ENCODE results near the gene LHPP.

LHPP gene

DNA sequence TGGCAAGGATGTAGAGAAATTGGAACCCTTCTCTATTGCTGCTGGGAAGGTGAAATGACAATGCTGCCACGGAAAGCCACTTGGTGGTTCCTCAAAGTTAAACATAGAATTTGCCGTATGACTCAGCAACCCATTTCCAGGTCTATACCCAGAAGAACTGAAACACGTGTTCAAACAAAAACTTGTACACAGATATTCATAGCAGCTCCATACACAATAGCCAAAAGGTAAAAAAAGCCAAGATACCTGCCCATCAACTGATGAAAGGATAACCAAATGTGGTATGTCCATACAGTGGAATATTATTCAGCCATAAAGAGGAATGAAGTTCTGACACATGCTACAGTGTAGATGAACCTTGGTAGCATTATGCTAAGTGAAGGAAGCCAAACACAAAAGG, 39.1 kb downstream of the LHPP start:
- DNase-seq: no peak

DNA sequence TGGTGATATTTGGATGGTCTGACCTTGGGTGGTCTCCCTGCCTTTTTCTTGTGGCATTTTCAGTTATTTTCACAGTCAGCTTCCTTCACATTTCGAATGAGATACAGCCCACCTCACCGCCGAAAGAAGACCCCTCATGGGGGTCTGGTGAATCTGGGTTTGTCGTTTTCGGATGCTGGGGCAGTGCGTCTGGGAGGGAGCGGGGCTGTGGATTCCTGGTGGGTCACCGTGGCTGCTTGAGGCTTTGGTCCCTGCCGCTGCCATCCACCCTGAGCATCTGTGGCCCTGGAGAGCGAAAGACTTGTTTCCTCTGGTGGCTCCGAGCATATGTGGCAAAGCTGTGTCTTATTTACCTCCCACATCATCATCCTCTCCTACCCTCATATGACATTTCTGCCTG, 43.1 kb downstream of the LHPP start:
- no peak for DNase-seq

DNA sequence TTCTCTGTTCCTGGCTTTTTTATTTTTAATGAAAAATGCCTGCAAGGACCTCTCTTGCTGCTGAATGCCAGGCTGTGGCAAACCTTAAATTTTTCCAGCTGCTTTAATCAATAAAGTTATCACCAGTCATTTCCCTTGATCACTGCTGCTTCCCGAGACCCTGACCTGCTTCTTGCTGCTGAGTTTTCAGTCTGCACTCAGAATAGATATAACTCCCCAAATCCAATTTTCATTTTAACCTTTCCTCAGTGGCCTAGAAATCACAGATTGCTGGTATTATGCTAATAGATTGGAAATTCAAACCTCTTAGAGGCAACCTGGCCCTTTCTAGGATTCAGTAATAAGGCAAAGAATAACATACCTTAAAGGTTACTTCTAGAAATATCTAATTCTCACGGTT, 43.7 kb downstream of the LHPP start:
- no peak for DNase-seq

DNA sequence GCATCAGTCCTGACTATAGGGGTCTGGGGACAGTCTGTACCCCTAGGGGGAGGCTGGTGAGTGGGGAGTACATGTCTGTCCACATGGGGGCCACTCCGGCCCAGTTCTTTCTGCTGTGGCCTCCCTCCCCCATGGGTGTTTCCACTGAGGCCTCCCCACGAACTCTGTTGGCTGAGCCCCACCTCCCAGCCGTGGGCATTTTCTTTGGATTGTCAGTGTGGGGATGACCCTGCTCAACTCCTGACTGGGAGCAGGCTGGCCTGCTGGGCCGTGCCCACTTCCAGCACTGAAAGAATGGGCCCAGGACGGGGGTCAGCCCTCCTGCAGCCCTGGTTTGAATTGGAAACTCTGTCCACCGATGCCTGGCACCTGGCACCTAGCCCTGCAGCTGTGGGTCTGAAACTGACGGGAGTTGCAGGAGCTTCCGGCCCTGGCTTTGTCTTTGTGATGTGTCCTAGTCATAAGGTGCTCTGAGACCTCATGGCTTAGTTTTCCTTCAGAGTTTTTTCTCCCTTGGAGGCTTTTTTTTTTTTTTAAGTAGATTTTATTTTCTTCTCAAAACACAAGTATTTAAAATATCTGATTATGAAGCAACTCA, 46.5 kb downstream of the LHPP start:
- no peak for DNase-seq

DNA sequence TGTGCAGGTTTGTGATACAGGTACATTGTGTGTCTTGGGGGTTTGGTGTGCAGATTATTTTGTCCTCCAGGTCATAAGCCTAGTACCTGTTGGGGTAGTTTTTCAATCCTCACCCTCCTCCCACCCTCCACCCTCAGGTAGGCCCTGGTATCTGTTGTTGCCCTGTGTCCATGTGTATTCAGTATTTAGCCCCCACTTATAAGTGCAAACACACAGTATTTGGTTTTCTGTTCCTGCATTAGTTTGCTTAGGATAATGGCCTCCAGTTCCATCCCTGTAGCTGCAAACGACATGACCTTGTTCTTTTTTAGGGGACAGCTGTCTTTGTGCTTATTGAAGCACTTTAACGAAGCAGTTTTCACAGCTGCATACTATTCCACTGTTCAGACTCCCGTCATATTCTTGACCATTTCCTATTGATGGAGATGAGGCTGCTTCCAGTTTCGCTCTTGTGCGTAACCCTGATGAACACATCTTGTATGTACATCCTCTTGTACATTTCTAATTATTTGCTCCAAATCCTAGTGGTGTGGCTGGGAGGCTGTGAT, 47.4 kb downstream of the LHPP start:
- no peak for DNase-seq

DNA sequence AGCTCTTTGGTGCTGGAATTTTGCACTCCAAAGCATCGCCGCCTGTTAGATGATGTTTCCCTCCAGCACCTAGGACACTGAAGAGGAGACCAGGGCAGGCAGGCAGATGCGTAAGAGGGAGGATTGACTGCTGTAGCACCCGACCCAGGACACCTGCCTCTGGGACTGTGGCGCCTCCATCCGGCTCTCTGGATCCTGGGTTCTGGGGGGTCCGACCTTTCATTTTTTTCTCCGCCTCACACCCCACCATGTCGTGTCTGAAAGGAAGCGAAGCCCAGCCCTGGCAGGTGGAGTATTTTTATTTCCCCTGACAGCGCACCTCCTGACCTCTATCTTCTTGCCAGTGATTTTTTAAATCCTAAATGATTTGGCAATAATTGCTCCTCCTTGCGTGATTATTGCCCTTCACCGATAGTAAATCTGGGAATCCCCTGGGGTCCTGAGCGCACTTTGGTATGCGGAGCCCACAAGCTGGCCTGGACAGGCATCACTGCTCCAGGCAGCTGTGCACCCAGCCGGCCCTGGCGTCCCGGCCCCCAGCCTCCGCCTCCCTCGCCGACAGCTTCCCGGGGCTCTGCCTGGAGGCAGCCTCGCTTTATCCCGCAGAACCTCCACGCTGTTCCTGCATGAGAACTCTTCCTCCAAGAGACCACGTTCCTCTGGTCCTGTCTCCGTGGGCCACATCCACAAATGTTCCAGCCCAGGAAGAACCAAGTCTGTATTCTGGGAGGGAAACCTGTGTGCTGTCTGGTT, 48.4 kb downstream of the LHPP start:
- no peak for DNase-seq

DNA sequence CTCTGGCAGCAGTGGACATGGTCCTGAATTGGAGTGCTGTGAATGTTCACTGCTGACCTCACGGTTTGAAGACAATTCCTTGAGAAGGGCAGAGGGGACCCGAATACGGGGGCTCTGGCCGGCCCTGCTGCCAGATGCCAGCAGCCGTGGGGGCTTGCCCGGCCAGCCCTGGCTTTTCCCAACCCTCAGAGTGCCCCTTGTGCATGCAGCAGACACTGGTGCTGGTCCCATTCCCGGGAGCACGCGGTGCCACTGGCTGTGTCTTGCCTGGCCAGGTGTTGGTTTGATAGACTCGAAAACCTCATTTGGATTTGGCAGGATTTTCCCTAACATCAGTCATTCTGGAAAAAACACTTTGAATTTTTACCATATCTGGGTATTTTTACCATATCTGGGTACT, 49.1 kb downstream of the LHPP start:
- no peak for DNase-seq

DNA sequence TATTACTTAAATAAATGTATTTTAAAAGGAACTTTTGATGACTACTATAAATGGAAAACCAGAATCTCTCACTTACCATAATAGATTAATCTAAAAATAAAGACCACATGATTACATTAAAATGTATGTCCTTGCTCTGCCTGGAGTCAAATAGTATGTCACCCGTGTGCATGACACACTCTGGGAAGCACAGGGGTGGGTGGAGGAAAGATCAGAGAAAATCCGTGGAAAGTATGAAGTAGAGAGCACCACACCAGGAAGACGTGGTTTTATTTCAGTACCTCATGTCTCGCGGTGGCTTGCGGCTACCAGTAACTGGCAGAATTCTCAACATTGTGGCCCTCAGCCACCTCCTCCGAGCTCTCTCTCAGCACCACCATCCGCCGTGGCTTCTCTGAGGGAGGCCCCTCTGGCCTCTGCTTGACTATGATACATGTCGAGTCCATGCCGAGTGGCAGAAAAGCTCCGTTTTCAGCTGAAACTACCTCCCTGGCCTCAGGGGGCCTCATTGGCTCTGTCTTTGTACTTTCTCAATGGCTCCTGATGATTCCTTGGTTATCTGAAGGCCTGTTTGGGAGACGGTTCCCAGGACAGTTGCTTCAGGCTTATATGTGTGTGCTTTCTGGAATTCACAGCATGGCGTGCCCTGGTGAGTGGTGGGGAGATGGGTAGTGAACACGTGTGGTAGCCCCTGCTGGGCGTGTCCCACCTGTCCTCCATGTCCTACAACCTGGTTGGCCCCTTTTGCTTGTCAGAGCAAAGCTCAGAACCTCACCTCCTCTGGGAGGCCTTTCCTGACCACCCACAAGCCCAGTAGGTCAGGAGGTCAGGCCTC, 49.8 kb downstream of the LHPP start:
- no peak for DNase-seq

DNA sequence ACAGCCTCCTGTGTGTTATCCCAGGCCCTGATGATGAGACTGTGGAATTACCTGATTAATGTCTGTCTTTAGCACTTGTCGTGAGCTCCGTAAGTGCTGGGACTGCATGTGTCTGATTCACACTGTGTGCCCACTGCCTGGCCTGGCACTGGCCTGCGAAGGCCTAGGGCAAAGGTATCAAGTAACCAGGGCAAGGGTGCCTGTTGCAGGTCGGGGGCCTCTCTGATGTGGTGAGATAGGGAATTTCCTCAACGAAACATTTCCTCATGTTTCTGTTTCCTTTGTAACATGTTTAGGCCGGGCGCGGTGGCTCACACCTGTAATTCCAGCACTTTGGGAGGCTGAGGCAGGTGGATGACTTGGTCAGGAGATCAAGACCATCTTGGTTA, 50.4 kb downstream of the LHPP start:
- no peak for DNase-seq

DNA sequence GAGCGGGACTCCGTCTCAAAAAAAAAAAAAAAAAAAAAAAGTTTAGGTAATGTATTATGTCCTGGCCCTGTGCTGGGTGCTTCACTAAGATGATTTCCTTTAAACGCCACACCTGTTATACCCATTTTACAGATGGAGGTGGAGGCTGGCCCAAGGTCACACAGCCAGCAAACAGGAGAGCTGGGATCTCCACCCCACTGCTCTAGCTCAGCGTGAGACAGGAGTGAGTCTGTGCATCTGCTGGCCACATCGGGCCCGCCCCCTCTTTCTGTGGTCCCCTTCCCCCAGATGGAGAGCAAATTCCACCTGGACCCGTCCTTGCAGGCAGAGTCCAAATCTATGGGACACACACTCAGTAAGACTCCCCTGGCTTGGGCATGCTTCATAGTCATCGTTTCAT, 51.0 kb downstream of the LHPP start:
- DNase-seq: no peak

DNA sequence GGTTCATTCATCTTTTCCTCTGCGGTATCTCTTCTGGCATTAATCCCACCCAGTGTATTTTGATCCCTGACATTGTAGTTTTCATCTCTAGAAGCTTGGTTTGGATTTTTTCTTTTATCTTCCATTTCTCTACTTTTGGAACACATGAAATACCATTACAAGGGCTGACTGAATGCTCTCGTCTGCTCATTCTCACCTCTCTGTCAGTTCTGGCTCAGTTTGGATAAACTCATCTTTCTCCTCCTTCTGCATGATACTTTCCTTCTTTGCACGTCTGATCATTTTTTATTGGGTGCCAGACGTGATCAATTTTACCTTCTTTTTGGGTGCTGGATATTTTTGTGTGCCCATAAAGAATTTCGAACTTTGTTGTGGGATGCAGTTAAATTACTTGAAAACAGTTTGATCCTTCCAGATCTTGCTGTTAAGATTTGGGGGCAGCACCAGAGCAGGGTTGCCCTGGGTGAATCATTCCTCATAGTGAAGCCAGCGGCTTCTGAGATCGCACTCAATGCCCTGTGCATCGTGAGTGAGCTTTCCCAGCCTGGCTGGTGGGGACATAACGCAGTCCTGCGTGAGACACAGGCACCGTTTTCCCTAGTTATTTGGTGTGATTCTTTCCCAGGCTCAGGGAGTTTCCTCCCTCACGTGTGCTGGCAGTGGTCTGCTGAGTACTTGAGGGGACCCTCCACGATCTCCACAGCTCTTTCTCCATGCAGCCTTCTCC, 53.8 kb downstream of the LHPP start:
- no peak for DNase-seq

DNA sequence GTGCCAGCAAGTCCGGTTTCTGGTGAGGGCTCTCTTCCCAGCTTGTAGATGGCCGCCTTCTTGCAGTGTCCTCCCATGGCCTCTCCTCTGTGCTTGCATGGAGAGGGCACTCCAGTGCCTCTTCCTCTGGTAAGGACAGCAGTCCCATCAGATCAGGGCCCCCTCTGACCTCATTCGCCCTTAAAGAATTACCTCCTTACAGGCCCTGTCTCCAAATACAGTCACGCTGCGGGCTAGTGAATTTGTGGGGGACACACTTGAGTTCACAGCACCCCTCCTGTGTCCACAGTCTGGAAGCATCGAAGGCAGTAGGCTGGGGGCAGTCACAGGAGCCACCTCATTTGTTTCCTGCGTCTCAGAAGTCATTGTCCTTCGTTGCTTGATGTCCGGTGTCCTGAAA, 54.6 kb downstream of the LHPP start:
- DNase-seq: no peak

DNA sequence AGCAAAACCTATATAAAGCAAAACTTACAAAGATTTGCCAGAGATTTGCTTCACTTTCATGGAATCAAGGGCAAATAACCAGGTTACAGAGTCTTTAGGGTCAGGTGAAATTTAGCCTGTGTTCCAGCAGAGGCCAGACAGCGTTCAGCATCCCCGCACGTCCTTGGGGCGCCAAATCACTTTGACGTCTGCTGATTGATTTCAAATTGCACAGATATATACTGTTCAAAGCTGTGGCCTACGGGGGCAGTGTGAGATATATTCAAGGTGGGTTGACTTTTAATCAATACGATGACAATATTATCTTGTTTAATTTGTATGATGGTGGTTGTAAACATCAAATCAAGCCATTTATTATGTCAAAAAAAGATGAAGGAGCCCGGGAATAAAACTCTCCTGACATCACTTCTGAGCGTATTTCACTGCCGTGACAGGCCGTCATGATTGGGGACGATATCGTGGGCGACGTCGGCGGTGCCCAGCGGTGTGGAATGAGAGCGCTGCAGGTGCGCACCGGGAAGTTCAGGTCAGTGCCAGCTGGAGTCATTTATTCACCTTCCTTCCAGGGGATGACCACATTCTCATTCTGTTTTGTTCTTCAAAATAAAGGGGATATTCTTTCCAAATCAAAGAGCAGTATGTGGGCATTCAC, 55.2 kb downstream of the LHPP start:
- DNase-seq: no peak

DNA sequence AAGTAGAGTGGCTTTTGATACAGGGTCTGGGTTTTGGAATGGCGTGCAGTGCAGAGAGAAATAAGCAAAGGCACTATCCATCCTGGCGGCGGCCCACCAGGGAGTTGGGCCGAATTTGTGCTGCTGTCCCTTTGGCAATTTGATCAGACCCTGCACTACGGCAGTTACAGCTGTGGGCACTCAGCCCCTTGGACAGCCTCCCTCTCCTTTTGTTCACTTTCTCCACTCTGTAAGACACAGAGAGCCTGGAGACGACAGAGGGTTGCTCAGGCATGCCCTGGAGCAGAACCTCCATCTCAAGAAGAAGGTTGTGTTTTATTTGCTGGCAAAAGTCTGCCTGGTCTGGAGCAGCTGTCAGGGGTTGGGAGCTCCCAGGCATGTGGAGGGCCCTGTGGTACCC, 55.8 kb downstream of the LHPP start:
- no peak for DNase-seq

DNA sequence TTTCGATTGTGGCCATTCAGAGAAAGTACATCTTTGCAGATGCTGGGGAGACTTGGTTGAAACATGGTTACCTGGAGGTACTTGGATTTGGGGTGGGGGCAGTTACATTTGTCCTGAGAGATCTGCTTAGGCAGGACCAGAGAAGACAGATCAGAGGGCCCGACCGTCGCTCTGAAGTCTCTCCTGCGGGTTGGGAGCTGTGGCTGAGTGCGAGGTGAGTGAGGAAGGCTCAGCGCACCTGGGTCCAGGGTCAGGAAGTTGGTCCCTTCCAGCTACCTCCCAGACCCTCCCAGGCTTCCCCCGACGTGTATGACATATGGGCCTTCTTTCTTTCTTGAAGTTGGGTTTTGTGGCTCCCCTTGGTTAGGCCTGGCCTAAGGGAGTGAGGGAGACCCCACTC, 56.3 kb downstream of the LHPP start:
- DNase-seq: no peak

DNA sequence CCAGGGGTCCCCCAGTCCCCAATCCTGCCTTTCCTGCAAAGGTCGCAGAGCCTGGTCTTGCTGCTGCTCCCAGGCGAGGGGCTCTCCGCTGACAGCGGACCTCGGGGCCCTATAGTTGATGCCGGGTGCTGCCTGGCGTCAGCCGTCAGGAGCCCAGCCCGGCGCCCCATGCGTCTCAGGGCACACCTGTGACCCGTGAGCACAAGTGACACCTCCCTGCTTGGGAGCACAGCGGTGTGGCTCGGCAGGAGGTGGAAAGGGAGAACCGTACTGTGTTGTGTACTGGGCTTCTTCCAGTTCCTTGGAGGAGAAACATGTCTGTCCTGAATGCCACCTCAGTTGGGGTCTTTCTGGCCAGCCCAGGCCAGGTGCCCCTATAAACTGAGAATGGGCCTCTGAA, 56.7 kb downstream of the LHPP start:
- DNase-seq: no peak

DNA sequence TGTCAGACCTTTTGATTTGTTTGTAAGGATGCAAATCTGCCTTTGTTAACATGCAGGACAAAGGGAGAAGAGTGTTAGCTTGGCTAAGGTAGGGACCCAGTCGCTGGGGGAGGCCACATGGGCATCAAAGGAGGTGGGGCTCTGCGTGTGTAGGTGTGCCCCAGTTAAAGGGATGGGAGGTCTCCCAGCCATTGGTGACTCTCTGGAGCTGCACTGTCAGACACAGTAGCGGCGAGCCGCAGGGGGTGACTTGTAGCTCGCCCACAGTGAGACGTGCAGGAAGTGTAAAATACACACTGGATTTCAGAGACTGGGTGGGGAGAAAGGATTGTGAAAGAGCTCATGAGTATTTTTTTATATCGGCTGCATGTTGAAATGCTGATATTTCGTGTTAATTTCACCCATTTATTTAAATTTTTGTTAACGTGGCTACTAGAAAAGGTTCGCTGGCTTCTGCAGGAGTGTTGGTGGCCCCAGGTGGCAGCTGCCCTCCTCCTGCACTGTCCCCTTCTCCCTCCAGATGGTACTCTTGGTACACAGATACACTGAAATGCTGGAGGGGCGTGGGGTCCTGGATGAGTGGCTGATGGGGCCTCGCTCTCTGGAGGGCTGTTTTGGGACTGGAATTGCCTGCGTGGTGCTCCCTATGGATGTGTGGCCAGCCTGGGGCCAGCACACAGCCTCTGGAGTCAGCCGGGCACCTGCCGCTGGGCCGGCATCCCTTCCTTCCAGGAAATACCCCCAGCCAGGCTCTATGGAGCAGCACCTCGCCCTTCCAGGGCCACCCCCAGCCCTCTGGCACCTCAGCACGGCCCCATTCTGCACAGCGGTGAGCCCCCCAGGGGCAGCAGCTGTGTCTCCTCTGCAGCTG, 59.2 kb downstream of the LHPP start:
- DNase-seq: no peak

DNA sequence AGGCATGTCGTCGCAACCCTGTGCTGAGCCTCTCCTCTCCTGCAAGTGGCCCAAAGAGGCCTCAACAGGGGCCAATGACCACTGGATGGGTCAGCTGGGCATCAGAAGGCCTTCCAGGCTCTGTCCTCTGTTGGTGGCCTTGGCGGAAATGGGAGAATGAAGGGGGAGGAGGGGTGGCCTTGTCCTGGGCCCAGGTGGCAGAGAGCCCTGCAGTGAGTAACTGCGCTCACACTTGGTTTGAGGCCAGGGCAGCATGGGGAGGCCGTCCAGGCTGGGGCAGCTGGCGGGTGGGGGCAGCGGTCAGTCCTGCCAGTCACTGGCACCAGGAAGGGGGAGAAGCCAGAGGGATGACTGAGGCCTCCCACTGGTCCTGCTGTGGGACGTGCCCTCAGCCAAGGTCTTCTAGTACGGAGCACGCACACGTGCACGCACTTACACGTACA, 59.8 kb downstream of the LHPP start:
- DNase-seq: no peak

DNA sequence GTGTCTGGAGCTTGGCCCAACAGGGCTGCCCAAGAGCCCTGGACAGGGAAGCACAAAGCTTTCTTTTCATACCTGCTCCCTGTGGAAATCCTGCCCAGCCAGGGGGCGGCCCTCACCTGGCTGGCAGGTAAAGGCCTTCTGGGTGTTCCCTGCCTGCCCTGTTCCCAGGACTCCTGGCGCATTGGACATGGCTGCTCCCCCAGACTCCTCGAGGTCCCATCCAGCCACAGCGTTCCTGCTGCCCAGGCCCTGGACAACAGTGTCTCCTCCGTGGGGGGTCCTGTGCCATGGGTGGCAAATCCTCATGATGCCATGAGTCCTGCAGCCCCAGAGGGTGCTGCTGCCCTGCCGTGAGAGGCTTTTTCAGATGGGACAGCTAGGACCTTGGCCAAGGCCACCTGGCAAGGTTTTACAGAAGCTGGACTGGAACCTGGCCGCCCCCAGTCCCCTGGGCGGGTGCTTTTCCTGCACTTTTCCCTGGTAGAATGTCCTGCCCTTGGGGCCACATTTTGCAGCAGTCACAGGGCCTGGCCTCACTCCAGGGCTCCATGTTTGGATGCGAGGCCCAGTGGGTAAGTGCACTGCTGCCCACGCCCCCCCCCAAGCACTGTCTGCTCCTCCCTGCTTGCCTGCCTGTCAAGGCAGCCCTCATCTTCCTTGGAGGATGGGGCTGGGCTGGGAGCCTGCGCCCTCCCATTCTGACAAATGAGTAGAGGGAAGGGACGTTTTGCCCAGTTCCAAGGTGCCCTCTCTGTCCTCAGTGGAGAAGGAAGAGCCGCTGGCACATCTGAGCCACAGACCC, 60.7 kb downstream of the LHPP start:
- no peak for DNase-seq
